Measurements from ENCODE around the gene KAZN. TPM values are rescaled to one million over a fixed set of nuclear protein-coding genes. Genes with fewer than 3 reads are reported as not detected.

The KAZN gene
- total RNA-seq, 1 donor from 2014 or later = 3.7 TPM

DNA sequence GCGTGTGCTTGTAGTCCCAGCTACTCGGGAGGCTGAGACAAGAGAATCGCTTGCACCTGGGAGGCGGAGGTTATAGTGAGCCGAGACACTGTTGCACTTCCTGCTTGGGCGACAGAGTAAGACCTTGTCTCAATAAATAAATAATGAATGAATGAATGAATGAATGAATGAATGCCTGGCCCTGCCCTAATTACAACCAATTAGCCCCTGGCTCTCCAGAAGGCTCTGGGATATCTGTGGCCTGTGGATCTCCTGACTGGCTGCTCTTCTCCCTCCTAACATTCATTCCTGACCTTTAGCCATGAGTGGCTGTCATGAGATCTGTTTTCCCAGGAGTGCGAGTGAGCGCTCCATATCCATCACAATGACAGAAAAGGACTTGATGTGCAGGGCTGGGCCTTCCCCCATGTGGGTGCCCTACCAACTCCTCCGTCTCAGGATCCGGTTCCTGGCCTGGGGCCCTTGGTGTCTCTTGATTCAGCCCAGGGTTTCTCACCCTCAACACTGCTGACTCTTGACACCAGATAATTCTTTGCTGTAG, 311.5 kb downstream of the KAZN start:
- H3K4me1 ChIP-seq (ENCODE audit: control insufficient read depth in 3 of 3, insufficient read depth in 3 of 3, low read length in 3 of 3) = peaks cover 0 to 4% (median 4%) of the 10 kb centered on the region in 3 donors
- H3K4me3 ChIP-seq (ENCODE audit: low read length in 3 of 3) = no peak overlapping the region
- H3K27ac ChIP-seq (ENCODE audit: low read depth, low read length) = no peak overlapping the region
- H3K9me3 ChIP-seq (ENCODE audit: control insufficient read depth in 3 of 3, low read length in 3 of 3) = no peaks in the 10 kb centered on the region
- no peaks in the 10 kb centered on the region for H3K27me3 ChIP-seq (ENCODE audit: control insufficient read depth in 3 of 3, insufficient read depth in 3 of 3, low read length in 3 of 3)
- H3K36me3 ChIP-seq (ENCODE audit: control insufficient read depth in 3 of 3, insufficient read depth in 3 of 3, low read length in 3 of 3) = no peaks in the 10 kb centered on the region
- H3K9ac ChIP-seq (ENCODE audit: low read depth in 1 of 3, low read length in 3 of 3) = no peak overlapping the region

DNA sequence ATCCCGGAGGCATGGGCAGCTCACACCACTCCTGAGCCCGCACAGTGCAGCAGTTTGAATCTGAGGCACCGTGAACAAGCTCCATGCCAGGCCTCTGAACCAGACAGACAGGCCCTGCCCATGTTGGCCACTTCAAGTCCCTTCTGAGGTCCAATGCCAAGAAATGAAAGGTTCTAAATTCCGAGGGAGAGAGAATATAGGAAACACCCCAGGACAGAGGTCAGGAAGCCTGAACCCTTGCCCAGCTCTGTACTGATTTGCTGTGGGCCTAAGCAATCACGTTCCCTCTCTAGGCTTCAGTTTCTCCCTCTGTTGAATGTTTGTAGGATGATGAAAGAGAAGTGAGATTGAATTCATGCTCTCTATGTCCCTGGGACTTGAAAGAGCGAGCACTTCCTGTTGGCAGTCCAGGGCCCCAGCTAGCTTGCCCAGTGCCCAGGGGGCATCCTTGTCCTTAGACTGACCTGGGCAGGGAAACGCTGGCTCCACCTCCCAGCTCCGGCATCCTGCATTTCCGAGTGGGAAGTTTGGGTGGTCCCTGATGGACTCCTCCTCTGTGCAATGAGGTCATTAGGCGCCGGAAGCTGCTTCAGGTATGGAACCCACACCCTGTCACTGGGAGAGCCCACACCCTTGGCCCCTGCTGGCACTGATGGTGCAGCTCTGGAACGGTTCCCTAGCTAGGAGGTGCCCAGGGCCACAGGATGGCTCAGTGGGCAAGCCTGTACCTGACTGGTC, 312.7 kb downstream of the KAZN start:
- Histone ChIP-seq H3K27ac (ENCODE audit: low read depth, low read length) (no peak overlapping the region), H3K27me3 (ENCODE audit: control insufficient read depth in 3 of 3, insufficient read depth in 3 of 3, low read length in 3 of 3) (no peaks in the 10 kb centered on the region), H3K9me3 (ENCODE audit: control insufficient read depth in 3 of 3, low read length in 3 of 3) (no peaks in the 10 kb centered on the region), H3K4me1 (ENCODE audit: control insufficient read depth in 3 of 3, insufficient read depth in 3 of 3, low read length in 3 of 3) (peaks cover 0 to 4% (median 4%) of the 10 kb centered on the region in 3 donors), H3K4me3 (ENCODE audit: low read length in 3 of 3) (no peak overlapping the region), H3K36me3 (ENCODE audit: control insufficient read depth in 3 of 3, insufficient read depth in 3 of 3, low read length in 3 of 3) (no peaks in the 10 kb centered on the region), H3K9ac (ENCODE audit: low read depth in 1 of 3, low read length in 3 of 3) (no peak overlapping the region)

DNA sequence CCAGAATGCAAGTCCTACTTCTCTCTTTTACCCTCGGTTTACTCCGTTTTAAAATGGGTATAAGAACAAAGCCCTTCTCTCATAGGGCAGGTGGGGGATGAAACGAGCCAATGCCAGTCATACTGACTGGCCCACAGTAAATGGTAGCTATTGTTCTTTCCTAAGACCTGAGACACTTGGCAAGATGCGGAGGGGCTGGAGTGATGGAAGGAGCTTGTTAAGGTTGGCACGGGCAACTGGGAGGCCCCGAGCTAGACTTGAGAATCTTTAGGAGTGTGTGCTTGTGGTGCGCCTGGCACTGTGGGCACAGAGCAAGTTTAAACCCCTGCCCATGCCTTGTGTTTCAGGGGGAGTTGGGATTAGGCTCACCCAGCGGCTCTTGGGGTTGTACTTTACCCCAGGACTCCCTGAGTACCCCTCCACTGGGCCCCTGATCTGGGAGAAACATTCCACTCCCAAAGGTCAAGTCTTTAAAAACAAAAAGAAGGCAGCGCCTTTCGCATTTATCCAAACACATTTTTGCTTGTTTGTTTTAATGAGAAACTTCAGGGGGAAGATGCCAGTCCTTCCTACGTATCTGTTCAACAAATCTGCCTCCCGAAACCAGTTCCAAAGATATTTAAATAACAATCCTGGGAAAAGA, 314.5 kb downstream of the KAZN start:
- Histone ChIP-seq H3K27me3 (ENCODE audit: control insufficient read depth in 3 of 3, insufficient read depth in 3 of 3, low read length in 3 of 3) (no peaks in the 10 kb centered on the region), H3K4me3 (ENCODE audit: low read length in 3 of 3) (no peak overlapping the region), H3K4me1 (ENCODE audit: control insufficient read depth in 3 of 3, insufficient read depth in 3 of 3, low read length in 3 of 3) (peaks cover 0 to 4% (median 4%) of the 10 kb centered on the region in 3 donors), H3K9ac (ENCODE audit: low read depth in 1 of 3, low read length in 3 of 3) (no peak overlapping the region), H3K27ac (ENCODE audit: low read depth, low read length) (no peak overlapping the region), H3K36me3 (ENCODE audit: control insufficient read depth in 3 of 3, insufficient read depth in 3 of 3, low read length in 3 of 3) (no peaks in the 10 kb centered on the region), H3K9me3 (ENCODE audit: control insufficient read depth in 3 of 3, low read length in 3 of 3) (no peaks in the 10 kb centered on the region)

DNA sequence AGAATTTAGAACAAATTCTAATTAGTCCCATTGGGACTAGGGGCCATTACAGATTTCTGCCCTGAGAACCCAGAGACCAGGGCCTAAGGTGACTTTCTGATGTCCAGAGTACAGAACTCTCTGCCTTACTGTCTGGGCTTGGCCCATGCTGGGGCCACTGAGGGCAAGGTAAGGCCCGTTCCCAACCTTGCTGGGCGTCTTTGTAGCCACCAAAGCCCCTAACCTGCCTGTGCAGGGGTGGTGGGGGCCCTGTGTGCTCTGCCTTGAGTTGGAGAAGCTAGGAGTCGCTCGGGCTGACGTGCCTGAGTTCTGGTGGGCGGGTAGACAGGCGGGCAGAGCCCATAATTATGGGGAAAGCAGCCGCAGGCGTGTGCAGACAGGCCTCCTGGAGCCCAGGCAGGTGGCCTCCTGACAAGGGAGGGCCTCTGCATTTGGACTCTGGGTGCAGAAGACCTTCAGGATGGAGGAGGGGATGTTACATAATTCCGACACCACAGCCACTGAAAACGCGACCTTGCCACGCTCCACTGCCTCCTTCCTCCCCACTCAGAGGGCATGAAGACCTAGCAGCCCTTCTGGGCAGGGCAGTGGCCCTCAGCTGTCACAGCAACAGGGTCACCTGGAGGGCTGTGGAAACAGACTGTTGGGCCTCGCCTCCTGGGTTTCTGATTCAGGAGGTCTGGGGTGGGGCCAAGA, 315.1 kb downstream of the KAZN start:
- peaks cover 0 to 4% (median 4%) of the 10 kb centered on the region in 3 donors for H3K4me1 ChIP-seq (ENCODE audit: control insufficient read depth in 3 of 3, insufficient read depth in 3 of 3, low read length in 3 of 3)
- no peak overlapping the region for H3K4me3 ChIP-seq (ENCODE audit: low read length in 3 of 3)
- H3K36me3 ChIP-seq (ENCODE audit: control insufficient read depth in 3 of 3, insufficient read depth in 3 of 3, low read length in 3 of 3) = no peaks in the 10 kb centered on the region
- H3K27ac ChIP-seq (ENCODE audit: low read depth, low read length) = no peak overlapping the region
- H3K27me3 ChIP-seq (ENCODE audit: control insufficient read depth in 3 of 3, insufficient read depth in 3 of 3, low read length in 3 of 3) = no peaks in the 10 kb centered on the region
- no peak overlapping the region for H3K9ac ChIP-seq (ENCODE audit: low read depth in 1 of 3, low read length in 3 of 3)
- H3K9me3 ChIP-seq (ENCODE audit: control insufficient read depth in 3 of 3, low read length in 3 of 3) = no peaks in the 10 kb centered on the region

DNA sequence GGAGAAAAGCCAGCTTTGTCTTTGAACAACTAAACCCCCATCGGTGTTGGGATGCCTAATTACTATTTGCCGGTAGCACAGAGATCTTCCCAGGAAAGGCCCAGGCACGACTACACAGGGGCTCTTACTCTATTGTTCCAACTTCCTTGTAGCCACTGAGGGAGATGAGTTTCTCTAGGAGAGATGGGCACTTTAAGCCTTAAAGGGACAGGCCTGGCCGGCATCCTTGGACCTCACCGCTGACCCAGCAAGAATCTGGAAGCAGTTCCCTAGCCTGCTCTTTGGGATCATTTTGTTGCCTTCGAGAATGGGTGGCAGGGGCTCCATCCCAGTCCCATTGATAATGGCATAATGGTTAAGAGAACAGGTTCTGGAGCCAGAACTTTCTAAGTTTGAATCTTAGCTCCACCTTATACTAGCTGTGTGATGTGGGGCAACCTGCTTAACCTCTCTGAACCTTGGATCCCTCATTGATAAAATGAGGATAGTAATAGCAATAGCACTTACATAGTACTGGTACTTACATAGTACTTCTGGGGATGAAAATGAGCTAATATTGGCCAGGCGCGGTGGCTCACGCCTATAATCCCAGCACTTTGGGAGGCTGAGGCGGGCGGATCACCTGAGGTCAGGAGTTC, 316.0 kb downstream of the KAZN start:
- no peak overlapping the region for H3K27ac ChIP-seq (ENCODE audit: low read depth, low read length)
- no peaks in the 10 kb centered on the region for H3K27me3 ChIP-seq (ENCODE audit: control insufficient read depth in 3 of 3, insufficient read depth in 3 of 3, low read length in 3 of 3)

DNA sequence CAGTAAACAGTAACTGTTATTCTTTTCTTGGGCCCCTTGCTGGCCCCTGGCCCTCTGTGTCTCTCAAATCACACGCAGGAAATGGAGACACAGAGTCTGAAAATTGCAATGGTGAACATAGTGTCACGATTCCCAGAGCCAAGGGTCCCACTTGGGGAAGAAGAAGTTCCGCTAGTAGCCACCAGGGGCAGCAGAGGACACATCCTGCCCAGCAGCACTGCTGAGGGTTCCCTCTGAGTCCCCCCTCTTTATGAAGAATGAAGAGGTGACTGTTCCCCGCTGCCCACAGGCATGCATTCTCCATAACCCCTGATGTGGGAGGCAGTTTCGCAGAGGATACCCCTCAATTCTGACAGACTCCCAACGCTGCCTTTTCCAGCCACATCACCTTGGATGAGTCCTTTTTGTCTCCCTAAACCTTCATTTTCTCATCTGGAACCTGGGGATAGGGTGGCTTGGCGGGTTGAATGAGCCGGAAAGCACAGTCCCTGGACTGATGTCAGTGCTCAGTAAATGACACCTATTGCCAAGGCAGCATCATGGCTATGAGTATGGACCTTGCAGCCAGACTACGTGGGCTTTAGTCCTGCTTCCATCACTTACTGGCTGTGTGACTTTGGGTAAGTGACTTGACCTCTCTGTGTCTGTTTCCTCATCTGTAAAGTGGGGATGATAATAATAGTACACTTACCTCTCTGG, 317.0 kb downstream of the KAZN start:
- H3K4me1 ChIP-seq (ENCODE audit: control insufficient read depth in 3 of 3, insufficient read depth in 3 of 3, low read length in 3 of 3) = peaks cover 0 to 4% (median 4%) of the 10 kb centered on the region in 3 donors
- no peak overlapping the region for H3K9ac ChIP-seq (ENCODE audit: low read depth in 1 of 3, low read length in 3 of 3)
- H3K4me3 ChIP-seq (ENCODE audit: low read length in 3 of 3) = no peak overlapping the region
- H3K27ac ChIP-seq (ENCODE audit: low read depth, low read length) = no peak overlapping the region
- no peaks in the 10 kb centered on the region for H3K27me3 ChIP-seq (ENCODE audit: control insufficient read depth in 3 of 3, insufficient read depth in 3 of 3, low read length in 3 of 3)
- no peaks in the 10 kb centered on the region for H3K9me3 ChIP-seq (ENCODE audit: control insufficient read depth in 3 of 3, low read length in 3 of 3)
- H3K36me3 ChIP-seq (ENCODE audit: control insufficient read depth in 3 of 3, insufficient read depth in 3 of 3, low read length in 3 of 3) = no peaks in the 10 kb centered on the region

More for the DNA sequence above, 316.0 kb downstream of the KAZN start:
- no peak overlapping the region for H3K9ac ChIP-seq (ENCODE audit: low read depth in 1 of 3, low read length in 3 of 3)
- no peak overlapping the region for H3K4me3 ChIP-seq (ENCODE audit: low read length in 3 of 3)
- no peaks in the 10 kb centered on the region for H3K36me3 ChIP-seq (ENCODE audit: control insufficient read depth in 3 of 3, insufficient read depth in 3 of 3, low read length in 3 of 3)
- peaks cover 0 to 4% (median 4%) of the 10 kb centered on the region in 3 donors for H3K4me1 ChIP-seq (ENCODE audit: control insufficient read depth in 3 of 3, insufficient read depth in 3 of 3, low read length in 3 of 3)
- no peaks in the 10 kb centered on the region for H3K9me3 ChIP-seq (ENCODE audit: control insufficient read depth in 3 of 3, low read length in 3 of 3)

DNA sequence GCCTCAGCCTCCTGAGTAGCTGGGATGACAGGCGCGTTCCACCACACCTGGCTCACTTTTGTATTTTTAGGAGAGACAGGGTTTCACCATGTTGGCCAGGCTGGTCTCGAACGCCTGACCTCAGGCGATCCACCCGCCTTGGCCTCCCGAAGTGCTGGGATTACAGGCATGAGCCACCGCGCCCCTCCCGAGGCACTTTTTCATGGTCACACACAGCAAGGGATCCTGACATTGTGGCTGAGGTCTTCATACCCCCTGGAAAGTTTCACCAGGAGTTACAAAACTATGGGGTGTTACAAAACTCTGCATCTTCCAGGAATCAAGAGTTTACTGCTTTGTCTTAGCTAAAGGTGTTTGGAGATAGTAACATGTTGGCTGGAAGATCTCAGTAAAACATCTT, 320.8 kb downstream of the KAZN start:
- H3K4me3 ChIP-seq (ENCODE audit: low read length in 3 of 3) = no peak overlapping the region
- no peaks in the 10 kb centered on the region for H3K36me3 ChIP-seq (ENCODE audit: control insufficient read depth in 3 of 3, insufficient read depth in 3 of 3, low read length in 3 of 3)
- H3K27ac ChIP-seq (ENCODE audit: low read depth, low read length) = no peak overlapping the region
- H3K9me3 ChIP-seq (ENCODE audit: control insufficient read depth in 3 of 3, low read length in 3 of 3) = no peaks in the 10 kb centered on the region
- peaks cover 2 to 6% (median 2%) of the 10 kb centered on the region in 3 donors for H3K27me3 ChIP-seq (ENCODE audit: control insufficient read depth in 3 of 3, insufficient read depth in 3 of 3, low read length in 3 of 3)
- H3K4me1 ChIP-seq (ENCODE audit: control insufficient read depth in 3 of 3, insufficient read depth in 3 of 3, low read length in 3 of 3) = peaks cover 0 to 3% (median 0%) of the 10 kb centered on the region in 3 donors
- no peak overlapping the region for H3K9ac ChIP-seq (ENCODE audit: low read depth in 1 of 3, low read length in 3 of 3)

DNA sequence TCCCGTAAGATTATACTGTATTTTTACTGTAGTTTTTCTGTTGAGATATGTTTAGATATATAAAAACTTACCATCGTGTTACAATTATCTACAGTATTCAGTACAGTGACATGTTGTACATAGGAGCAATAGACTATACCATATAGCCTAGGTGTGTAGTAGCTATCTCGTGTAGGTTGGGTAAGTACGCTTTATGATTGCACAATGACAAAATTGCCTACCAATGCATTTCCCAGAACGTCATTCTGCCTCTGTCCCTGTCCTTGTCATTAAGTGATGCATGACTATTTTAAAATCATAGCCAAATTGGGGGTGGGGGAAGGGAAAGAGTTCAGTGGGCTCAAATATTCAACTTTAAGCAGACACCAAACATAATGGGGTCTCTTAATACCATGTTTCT, 321.3 kb downstream of the KAZN start:
- Histone ChIP-seq H3K27ac (ENCODE audit: low read depth, low read length) (no peak overlapping the region), H3K9me3 (ENCODE audit: control insufficient read depth in 3 of 3, low read length in 3 of 3) (no peaks in the 10 kb centered on the region), H3K9ac (ENCODE audit: low read depth in 1 of 3, low read length in 3 of 3) (no peak overlapping the region), H3K36me3 (ENCODE audit: control insufficient read depth in 3 of 3, insufficient read depth in 3 of 3, low read length in 3 of 3) (no peaks in the 10 kb centered on the region), H3K4me3 (ENCODE audit: low read length in 3 of 3) (no peak overlapping the region), H3K27me3 (ENCODE audit: control insufficient read depth in 3 of 3, insufficient read depth in 3 of 3, low read length in 3 of 3) (peaks cover 3 to 7% (median 4%) of the 10 kb centered on the region in 3 donors), H3K4me1 (ENCODE audit: control insufficient read depth in 3 of 3, insufficient read depth in 3 of 3, low read length in 3 of 3) (peaks cover under 1 to 4% (median 2%) of the 10 kb centered on the region in 3 donors)

DNA sequence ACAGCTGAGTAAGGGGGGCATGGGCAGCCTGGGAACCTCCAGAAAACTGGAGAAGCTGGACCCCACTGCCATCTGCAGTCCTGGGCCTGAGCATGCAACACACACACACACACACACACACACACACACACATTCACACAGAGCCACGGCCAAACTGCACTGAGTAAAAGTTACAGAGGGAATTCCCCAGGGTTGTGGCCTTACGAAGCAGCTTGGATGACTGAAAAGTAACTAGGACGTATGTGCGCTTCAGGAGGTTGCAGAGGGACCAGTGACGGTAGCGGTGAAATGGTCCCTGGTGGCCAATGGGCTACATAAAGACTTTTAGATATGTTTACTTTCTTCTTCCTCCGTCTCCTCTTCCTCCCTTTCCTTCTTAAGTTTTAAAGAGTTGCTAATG, 322.6 kb downstream of the KAZN start:
- H3K27me3 ChIP-seq (ENCODE audit: control insufficient read depth in 3 of 3, insufficient read depth in 3 of 3, low read length in 3 of 3) = peaks cover 10 to 20% (median 17%) of the 10 kb centered on the region in 3 donors
- no peaks in the 10 kb centered on the region for H3K36me3 ChIP-seq (ENCODE audit: control insufficient read depth in 3 of 3, insufficient read depth in 3 of 3, low read length in 3 of 3)
- no peak overlapping the region for H3K9ac ChIP-seq (ENCODE audit: low read depth in 1 of 3, low read length in 3 of 3)
- peaks cover 6 to 11% (median 9%) of the 10 kb centered on the region in 3 donors for H3K4me1 ChIP-seq (ENCODE audit: control insufficient read depth in 3 of 3, insufficient read depth in 3 of 3, low read length in 3 of 3)
- no peak overlapping the region for H3K27ac ChIP-seq (ENCODE audit: low read depth, low read length)
- H3K4me3 ChIP-seq (ENCODE audit: low read length in 3 of 3) = no peak overlapping the region
- H3K9me3 ChIP-seq (ENCODE audit: control insufficient read depth in 3 of 3, low read length in 3 of 3) = no peaks in the 10 kb centered on the region
